HL-60 (cell line): ENCODE results near the gene AQP12B.

Experiments
- GABPA ChIP-seq: IDR thresholded peaks from 2 replicates; pipeline ENCODE4 v1.6.1; 2012; ENCODE audit warnings: low read depth
- TF ChIP-seq, protein P1 (sequence below): IDR thresholded peaks from 2 replicates; pipeline ENCODE4 v1.6.1; 2012; ENCODE audit warnings: low read depth; ENCODE audit not compliant: insufficient replicate concordance
- TF ChIP-seq, protein P2 (sequence below): IDR thresholded peaks from one replicate; pipeline ENCODE4 v1.5.1; 2011; ENCODE audit warnings: low read length, control low read depth, inconsistent platforms; ENCODE audit not compliant: insufficient read depth

DNA sequence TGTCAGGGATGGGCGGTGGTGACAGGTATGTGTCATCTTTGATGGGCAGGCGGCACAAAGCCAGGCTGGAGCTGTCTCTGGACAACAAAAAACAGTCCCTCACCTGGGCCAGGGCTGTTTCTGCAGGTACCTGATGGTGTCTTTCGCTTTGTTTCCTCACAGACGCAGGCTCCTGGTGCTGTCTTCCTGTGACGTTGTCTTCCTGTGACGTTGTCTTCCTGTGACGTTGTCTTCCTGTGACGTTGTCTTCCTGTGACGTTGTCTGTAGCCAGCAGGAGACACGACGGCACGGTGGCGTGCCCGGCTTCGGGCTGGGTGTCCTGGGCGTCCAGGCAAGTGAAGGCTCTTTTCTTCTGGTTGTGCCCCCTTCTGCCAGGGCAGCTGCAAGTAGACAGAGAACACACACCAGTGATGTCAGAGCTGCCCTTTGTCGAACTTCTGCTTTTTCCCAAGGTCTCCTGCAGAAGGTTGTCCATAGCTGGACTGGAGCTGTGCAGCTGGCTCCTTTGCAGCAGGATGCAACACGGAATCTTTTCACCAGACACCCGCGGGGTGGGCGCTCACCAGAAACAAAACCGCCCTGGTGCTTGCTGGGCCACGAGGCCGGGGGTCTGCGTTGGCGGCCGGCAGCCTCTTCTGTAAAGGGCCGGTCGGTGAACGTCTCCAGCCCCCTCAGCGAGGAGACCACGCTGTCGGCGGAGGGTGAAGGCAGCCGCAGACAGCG is 36.3 kb downstream of the AQP12B start:
- TF ChIP-seq, protein P1, sequence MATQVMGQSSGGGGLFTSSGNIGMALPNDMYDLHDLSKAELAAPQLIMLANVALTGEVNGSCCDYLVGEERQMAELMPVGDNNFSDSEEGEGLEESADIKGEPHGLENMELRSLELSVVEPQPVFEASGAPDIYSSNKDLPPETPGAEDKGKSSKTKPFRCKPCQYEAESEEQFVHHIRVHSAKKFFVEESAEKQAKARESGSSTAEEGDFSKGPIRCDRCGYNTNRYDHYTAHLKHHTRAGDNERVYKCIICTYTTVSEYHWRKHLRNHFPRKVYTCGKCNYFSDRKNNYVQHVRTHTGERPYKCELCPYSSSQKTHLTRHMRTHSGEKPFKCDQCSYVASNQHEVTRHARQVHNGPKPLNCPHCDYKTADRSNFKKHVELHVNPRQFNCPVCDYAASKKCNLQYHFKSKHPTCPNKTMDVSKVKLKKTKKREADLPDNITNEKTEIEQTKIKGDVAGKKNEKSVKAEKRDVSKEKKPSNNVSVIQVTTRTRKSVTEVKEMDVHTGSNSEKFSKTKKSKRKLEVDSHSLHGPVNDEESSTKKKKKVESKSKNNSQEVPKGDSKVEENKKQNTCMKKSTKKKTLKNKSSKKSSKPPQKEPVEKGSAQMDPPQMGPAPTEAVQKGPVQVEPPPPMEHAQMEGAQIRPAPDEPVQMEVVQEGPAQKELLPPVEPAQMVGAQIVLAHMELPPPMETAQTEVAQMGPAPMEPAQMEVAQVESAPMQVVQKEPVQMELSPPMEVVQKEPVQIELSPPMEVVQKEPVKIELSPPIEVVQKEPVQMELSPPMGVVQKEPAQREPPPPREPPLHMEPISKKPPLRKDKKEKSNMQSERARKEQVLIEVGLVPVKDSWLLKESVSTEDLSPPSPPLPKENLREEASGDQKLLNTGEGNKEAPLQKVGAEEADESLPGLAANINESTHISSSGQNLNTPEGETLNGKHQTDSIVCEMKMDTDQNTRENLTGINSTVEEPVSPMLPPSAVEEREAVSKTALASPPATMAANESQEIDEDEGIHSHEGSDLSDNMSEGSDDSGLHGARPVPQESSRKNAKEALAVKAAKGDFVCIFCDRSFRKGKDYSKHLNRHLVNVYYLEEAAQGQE, result no peak
- TF ChIP-seq, protein P2, sequence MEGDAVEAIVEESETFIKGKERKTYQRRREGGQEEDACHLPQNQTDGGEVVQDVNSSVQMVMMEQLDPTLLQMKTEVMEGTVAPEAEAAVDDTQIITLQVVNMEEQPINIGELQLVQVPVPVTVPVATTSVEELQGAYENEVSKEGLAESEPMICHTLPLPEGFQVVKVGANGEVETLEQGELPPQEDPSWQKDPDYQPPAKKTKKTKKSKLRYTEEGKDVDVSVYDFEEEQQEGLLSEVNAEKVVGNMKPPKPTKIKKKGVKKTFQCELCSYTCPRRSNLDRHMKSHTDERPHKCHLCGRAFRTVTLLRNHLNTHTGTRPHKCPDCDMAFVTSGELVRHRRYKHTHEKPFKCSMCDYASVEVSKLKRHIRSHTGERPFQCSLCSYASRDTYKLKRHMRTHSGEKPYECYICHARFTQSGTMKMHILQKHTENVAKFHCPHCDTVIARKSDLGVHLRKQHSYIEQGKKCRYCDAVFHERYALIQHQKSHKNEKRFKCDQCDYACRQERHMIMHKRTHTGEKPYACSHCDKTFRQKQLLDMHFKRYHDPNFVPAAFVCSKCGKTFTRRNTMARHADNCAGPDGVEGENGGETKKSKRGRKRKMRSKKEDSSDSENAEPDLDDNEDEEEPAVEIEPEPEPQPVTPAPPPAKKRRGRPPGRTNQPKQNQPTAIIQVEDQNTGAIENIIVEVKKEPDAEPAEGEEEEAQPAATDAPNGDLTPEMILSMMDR, result no peak
- TF ChIP-seq GABPA, result no peak
